Muscle layer of colon (tissue), 2 donors: ENCODE results near the gene KCNMB4.
"Not testable (repeated sequence)": the region's sequence is repeated elsewhere in the genome, so short reads cannot be mapped to it uniquely, and the experiment has no call there.

ENCODE experiments used
- H3K27ac ChIP-seq: one replicate; pipeline ENCODE4 v1.7.0; 2013; ENCODE audit warnings: low read depth, mild to moderate bottlenecking, low read length, moderate library complexity
- H3K27me3 ChIP-seq, 2 donors: one replicate each; pipeline ENCODE4 v1.7.0; 2013; ENCODE audit warnings: low read length in 2 of 2, mild to moderate bottlenecking in 2 of 2; ENCODE audit not compliant: insufficient read depth in 2 of 2, control insufficient read depth in 1 of 2
- H3K36me3 ChIP-seq: one replicate; pipeline ENCODE4 v1.7.0; 2013; ENCODE audit warnings: mild to moderate bottlenecking, low read length; ENCODE audit not compliant: insufficient read depth
- H3K4me1 ChIP-seq: one replicate; pipeline ENCODE4 v1.7.0; 2013; ENCODE audit warnings: mild to moderate bottlenecking, low read length; ENCODE audit not compliant: insufficient read depth
- H3K4me3 ChIP-seq, 2 donors: one replicate each; pipeline ENCODE4 v1.7.0; 2013; ENCODE audit warnings: low read length in 2 of 2, low read depth in 1 of 2, mild to moderate bottlenecking in 1 of 2, moderate library complexity in 1 of 2
- H3K9ac ChIP-seq: one replicate; pipeline ENCODE4 v1.7.0; 2013; ENCODE audit warnings: low read length
- H3K9me3 ChIP-seq: one replicate; pipeline ENCODE4 v1.7.0; 2013; ENCODE audit warnings: mild to moderate bottlenecking, low read length
- donor health status: abdominal sarcoma.
- donor health status: Adenocarcinoma of cecum.

Gene KCNMB4

DNA sequence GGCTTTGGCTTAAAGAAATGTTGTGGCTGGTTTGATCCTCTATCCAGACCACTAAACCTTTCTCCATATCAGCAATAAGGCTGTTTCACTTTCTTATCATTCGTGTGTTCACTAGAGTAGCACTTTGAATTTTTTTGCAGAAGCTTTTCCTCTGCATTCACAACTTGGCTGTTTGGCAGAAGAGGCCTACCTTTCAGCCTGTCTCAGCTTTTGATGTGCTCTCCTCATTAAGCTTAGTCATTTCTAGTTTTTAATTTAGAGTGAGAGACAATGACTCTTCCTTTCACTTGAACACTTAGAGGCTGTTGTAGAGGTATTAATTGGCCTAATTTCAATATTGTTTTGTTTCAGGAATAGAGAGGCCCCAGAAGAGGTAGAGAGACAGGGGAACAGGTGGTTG lies 13.8 kb downstream of the KCNMB4 start:
- no peak overlapping the region for H3K4me3 ChIP-seq
- no peak overlapping the region for H3K9ac ChIP-seq
- H3K27me3 ChIP-seq: no peaks in the 10 kb centered on the region
- H3K27ac ChIP-seq: no peak overlapping the region
- no peaks in the 10 kb centered on the region for H3K4me1 ChIP-seq
- H3K36me3 ChIP-seq: no peaks in the 10 kb centered on the region
- no peaks in the 10 kb centered on the region for H3K9me3 ChIP-seq

GRCh38 chr12:70383484-70383883 lies 17.4 kb downstream of the KCNMB4 start:
- Histone ChIP-seq H3K27me3 (no peaks in the 10 kb centered on the region), H3K4me3 (no peak overlapping the region), H3K27ac (no peak overlapping the region), H3K9ac (no peak overlapping the region), H3K9me3 (no peaks in the 10 kb centered on the region), H3K36me3 (no peaks in the 10 kb centered on the region), H3K4me1 (no peaks in the 10 kb centered on the region)

DNA sequence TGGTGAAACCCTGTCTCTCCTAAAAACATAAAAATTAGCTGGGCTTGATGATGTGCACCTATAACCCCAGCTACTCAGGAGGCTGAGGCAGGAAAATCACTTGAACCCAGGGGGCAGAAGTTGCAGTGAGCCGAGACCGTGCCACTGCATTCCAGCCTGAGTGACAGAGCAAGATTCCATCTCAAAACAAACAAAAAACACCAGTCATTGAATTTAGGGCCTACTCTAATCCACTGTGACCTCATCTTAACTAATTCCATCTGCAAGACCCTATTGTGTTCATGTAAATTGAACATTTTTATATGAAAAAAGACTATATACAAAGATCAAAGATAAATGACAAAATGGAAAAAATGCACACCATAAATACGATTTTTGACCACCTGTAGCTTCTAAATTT lies 17.8 kb downstream of the KCNMB4 start:
- H3K27me3 ChIP-seq: no peaks in the 10 kb centered on the region
- no peaks in the 10 kb centered on the region for H3K36me3 ChIP-seq
- H3K4me3 ChIP-seq: no peak overlapping the region
- no peak overlapping the region for H3K27ac ChIP-seq
- no peaks in the 10 kb centered on the region for H3K9me3 ChIP-seq
- H3K9ac ChIP-seq: no peak overlapping the region
- H3K4me1 ChIP-seq: no peaks in the 10 kb centered on the region

GRCh38 chr12:70386771-70387170 lies 20.7 kb downstream of the KCNMB4 start:
- no peaks in the 10 kb centered on the region for H3K36me3 ChIP-seq
- H3K27me3 ChIP-seq: no peaks in the 10 kb centered on the region
- H3K4me1 ChIP-seq: no peaks in the 10 kb centered on the region
- no peak overlapping the region for H3K4me3 ChIP-seq
- no peak overlapping the region for H3K9ac ChIP-seq
- no peak overlapping the region for H3K27ac ChIP-seq
- no peaks in the 10 kb centered on the region for H3K9me3 ChIP-seq

- no peak overlapping the region for H3K4me3 ChIP-seq
- no peaks in the 10 kb centered on the region for H3K27me3 ChIP-seq
- H3K9me3 ChIP-seq: no peaks in the 10 kb centered on the region
- H3K36me3 ChIP-seq: no peaks in the 10 kb centered on the region
- H3K27ac ChIP-seq: no peak overlapping the region
- H3K9ac ChIP-seq: no peak overlapping the region
- H3K4me1 ChIP-seq: no peaks in the 10 kb centered on the region
These were observed 23.6 kb downstream of the KCNMB4 start for GRCh38 chr12:70389678-70390077.

DNA sequence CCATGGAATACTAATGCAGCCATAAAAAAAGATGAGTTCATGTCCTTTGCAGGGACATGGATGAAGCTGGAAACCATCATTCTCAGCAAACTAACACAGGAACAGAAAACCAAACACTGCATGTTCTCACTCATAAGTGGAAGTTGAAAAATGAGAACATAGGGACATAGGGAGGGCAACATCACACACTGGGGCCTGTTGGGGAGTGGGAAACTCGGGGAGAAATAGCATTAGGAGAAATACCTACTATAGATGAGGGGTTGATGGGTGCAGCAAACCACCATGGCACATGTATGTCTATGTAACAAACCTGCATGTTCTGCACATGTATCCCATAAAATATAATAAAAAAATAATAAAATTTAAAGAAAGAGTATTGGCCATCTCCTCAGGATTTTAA lies 26.5 kb downstream of the KCNMB4 start:
- H3K36me3 ChIP-seq, H3K9ac ChIP-seq, H3K4me3 ChIP-seq, H3K4me1 ChIP-seq, H3K27me3 ChIP-seq, H3K27ac ChIP-seq, H3K9me3 ChIP-seq: not testable (repeated sequence)

DNA sequence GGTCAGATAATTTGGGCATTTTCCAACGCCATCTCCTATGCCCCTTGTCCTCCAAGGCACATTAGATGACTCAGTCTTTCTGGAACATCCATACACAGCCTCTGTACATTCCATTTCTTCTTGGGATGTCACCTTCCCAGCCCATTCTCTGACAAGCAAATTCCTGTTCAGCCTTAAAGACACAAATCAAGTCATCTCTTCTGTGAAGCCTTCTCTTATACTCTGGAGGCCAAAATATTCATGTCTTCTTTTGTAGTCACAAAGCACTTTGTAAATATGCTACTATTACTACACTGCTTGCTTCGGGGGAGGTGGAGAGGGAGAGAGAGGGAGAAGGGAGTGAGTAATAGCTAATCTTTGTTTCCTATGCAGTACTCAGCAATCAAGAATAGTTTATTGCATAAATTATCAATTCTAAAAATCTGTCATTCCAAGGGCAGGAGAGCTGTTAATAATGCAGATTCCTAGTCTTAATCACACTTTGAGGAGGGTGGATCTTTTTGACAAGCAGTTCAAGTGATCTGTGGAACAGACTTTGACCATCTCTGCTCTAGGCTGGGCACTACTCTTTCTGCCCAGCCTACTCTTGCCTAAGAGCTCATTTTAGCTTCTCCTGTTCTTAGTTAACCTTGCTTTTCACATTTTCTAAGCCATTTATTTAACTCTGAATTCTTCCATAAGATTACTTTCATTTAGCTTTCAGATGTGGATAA lies 27.9 kb downstream of the KCNMB4 start:
- H3K4me1 ChIP-seq: no peaks in the 10 kb centered on the region
- no peak overlapping the region for H3K9ac ChIP-seq
- H3K27ac ChIP-seq: no peak overlapping the region
- no peaks in the 10 kb centered on the region for H3K27me3 ChIP-seq
- no peak overlapping the region for H3K4me3 ChIP-seq
- H3K9me3 ChIP-seq: no peaks in the 10 kb centered on the region
- no peaks in the 10 kb centered on the region for H3K36me3 ChIP-seq

DNA sequence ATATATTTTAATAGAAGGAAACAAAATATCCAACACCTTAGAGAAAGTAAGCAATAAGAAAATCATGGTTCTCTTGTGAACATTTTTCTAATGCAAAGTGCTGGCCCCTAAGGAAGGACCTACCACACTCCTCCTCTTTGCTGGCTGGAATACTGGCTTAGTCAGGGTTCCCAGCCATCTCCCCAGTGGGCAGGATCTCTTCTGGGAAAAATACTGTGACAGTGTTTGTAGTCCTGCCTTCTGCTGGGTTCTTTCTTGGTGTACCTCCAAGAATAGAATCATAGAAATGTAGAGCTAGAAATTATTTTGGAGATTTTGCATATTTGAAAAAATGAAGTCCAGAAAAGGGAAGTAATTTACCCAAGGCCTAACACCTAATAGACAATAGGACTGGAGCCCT lies 31.9 kb downstream of the KCNMB4 start:
- Histone ChIP-seq H3K27me3 (no peaks in the 10 kb centered on the region), H3K9me3 (no peaks in the 10 kb centered on the region), H3K4me1 (no peaks in the 10 kb centered on the region), H3K4me3 (no peak overlapping the region), H3K9ac (no peak overlapping the region), H3K27ac (no peak overlapping the region), H3K36me3 (no peaks in the 10 kb centered on the region)

DNA sequence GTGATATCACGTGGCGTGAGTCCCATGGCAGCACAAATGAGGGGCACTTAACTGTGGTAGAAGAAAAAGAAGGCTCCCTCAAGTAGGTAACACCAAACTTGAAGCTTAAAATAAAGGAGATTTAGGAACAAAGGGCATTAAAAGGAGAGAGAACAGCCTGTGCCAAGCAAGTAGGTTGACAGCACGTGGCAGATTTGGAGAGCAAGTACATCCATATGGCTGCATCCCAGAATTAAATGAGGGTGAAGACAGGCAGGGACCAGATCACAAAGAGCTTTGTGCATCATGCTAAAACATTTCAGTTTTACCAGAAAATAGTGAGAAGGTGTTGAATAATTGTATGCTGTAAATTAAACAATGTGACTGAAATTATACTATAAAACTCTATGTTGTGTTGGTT lies 32.8 kb downstream of the KCNMB4 start:
- Histone ChIP-seq H3K9ac (no peak overlapping the region), H3K4me3 (no peak overlapping the region), H3K9me3 (no peaks in the 10 kb centered on the region), H3K27ac (no peak overlapping the region), H3K27me3 (no peaks in the 10 kb centered on the region), H3K4me1 (no peaks in the 10 kb centered on the region), H3K36me3 (no peaks in the 10 kb centered on the region)

DNA sequence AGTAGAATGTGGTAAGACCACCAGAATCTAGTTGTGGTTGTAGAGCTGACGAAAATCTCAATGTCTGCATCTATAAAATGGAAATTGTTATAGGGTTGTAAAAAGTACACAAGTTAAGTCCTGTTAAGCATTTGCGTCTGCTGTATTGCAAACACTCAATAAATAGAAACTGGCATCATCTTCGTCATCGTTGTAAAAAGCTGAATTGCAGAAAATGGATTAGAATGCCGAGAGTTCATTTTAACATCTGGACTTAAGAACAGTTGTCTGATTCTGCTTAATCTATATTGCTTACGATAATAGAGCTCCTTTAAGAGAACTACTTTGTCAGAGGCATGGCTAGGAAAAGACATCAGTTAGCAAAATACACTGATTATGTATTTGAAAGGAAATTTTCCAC lies 33.2 kb downstream of the KCNMB4 start:
- Histone ChIP-seq H3K36me3 (no peaks in the 10 kb centered on the region), H3K4me3 (no peak overlapping the region), H3K27me3 (no peaks in the 10 kb centered on the region), H3K9me3 (no peaks in the 10 kb centered on the region), H3K9ac (no peak overlapping the region), H3K4me1 (no peaks in the 10 kb centered on the region), H3K27ac (no peak overlapping the region)

DNA sequence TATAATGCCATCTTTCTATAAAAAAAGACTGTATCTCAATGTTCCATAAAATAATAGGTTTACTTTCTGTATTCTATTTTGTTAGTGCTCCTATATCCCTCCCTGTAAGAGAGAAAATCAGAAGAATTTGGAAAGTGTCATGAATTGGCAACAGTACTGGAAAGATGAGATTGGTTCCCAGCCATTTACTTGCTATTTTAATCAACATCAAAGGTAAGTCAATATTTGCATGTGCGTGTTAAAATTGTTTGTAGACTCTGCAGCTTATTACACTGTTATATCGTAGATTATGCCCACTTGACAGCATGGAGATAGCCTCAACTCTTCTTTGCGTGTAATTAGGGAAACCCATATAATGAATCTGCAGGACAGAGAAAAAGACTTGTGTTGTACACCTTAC lies 34.0 kb downstream of the KCNMB4 start:
- no peak overlapping the region for H3K9ac ChIP-seq
- no peaks in the 10 kb centered on the region for H3K4me1 ChIP-seq
- H3K27me3 ChIP-seq: no peaks in the 10 kb centered on the region
- no peaks in the 10 kb centered on the region for H3K36me3 ChIP-seq
- no peak overlapping the region for H3K4me3 ChIP-seq
- H3K27ac ChIP-seq: no peak overlapping the region
- no peaks in the 10 kb centered on the region for H3K9me3 ChIP-seq

DNA sequence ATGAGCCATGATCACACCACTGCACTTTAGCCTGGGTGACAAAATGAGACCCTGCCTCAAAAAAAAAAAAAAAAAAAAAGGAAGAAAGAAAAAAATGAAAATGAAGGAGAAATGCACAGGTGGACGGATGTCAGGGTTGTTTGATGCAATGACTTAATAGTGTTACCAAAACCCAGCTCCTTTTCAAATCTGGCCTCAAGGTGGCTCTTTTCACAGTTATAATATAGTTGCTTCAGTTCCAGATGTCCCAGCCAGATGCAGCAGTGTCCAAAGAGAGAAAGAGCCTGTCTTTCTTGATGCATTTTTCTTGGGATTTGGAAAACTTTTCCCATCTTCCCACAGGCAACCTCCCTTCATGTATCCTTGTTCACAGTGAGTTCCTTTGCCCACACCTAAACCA lies 36.5 kb downstream of the KCNMB4 start:
- Histone ChIP-seq H3K27ac (no peak overlapping the region), H3K4me3 (no peak overlapping the region), H3K4me1 (no peaks in the 10 kb centered on the region), H3K9me3 (no peaks in the 10 kb centered on the region), H3K27me3 (no peaks in the 10 kb centered on the region), H3K9ac (no peak overlapping the region), H3K36me3 (no peaks in the 10 kb centered on the region)
